HUDEP-2 (cell line): ENCODE results near the gene PACS1.
"Not testable (repeated sequence)": the region's sequence is repeated elsewhere in the genome, so short reads cannot be mapped to it uniquely, and the experiment has no call there.

ENCODE experiments used
- DNase-seq, 76 experiments: peaks; one replicate each; lab custom pipeline; 2025; ENCODE audit not compliant: unreplicated experiment in 76 of 76; lab: John Stamatoyannopoulos, UW

Gene PACS1

GRCh38 chr11:66106786-66107599 is 36.9 kb downstream of the PACS1 start:
- DNase-seq: no peak

- DNase-seq: peak in 1 of 76 experiments; percentile 6
Measured at GRCh38 chr11:66107600-66108510, 37.8 kb downstream of the PACS1 start.

GRCh38 chr11:66109294-66109693 is 39.2 kb downstream of the PACS1 start:
- DNase-seq: no peak

GRCh38 chr11:66111158-66111557 is 41.1 kb downstream of the PACS1 start:
- no peak for DNase-seq

GRCh38 chr11:66112041-66112491 is 42.0 kb downstream of the PACS1 start:
- DNase-seq: no peak

GRCh38 chr11:66112601-66113499 is 42.8 kb downstream of the PACS1 start:
- no peak for DNase-seq

GRCh38 chr11:66114957-66115356 is 44.9 kb downstream of the PACS1 start:
- DNase-seq: not testable (repeated sequence)

GRCh38 chr11:66115638-66116301 is 45.7 kb downstream of the PACS1 start:
- no peak for DNase-seq

GRCh38 chr11:66116576-66117361 is 46.7 kb downstream of the PACS1 start:
- no peak for DNase-seq

GRCh38 chr11:66118847-66119246 is 48.8 kb downstream of the PACS1 start:
- DNase-seq: no peak

GRCh38 chr11:66119348-66120133 is 49.5 kb downstream of the PACS1 start:
- DNase-seq: no peak

- DNase-seq: no peak
Measured at GRCh38 chr11:66121466-66121865, 51.4 kb downstream of the PACS1 start.

- DNase-seq: no peak
Measured at GRCh38 chr11:66123902-66124301, 53.8 kb downstream of the PACS1 start.

GRCh38 chr11:66124564-66124963 is 54.5 kb downstream of the PACS1 start:
- no peak for DNase-seq

GRCh38 chr11:66126064-66126463 is 56.0 kb downstream of the PACS1 start:
- DNase-seq: no peak

GRCh38 chr11:66126808-66127555 is 56.9 kb downstream of the PACS1 start:
- DNase-seq: no peak

GRCh38 chr11:66130978-66131377 is 60.9 kb downstream of the PACS1 start:
- DNase-seq: no peak
